Activated naive CD4-positive, alpha-beta T cell treated with anti-CD3 and anti-CD28 coated beads for 36 hours (primary cell): ENCODE measurements around the gene NCOA5. TPM values are rescaled to one million over a fixed set of nuclear protein-coding genes. Genes with fewer than 3 reads are reported as not detected.

Experiments used
- CTCF ChIA-PET: fragments of 350-600 bp; sonication (Branson Sonifier 250); formaldehyde crosslinking; loops from one replicate; lab custom pipeline; 2021; ENCODE audit warnings: antibody characterized with exemption; lab: Charles Lee
- DNase-seq: peaks from one replicate; pipeline ENCODE4 v3.0.0-alpha.2; 2020
- H3K27ac Mint-ChIP-seq: one replicate; pipeline ENCODE4 v1.8.0; 2021; ENCODE audit warnings: mild to moderate bottlenecking, mixed read lengths
- H3K27me3 Mint-ChIP-seq: one replicate; pipeline ENCODE4 v1.8.0; 2021; ENCODE audit warnings: low read depth, mixed read lengths
- H3K36me3 Mint-ChIP-seq: one replicate; pipeline ENCODE4 v1.8.0; 2021; ENCODE audit warnings: low read depth, mixed read lengths
- H3K4me1 Mint-ChIP-seq: one replicate; pipeline ENCODE4 v1.8.0; 2021; ENCODE audit warnings: low read depth, mixed read lengths
- H3K4me3 Mint-ChIP-seq: one replicate; pipeline ENCODE4 v1.8.0; 2021; ENCODE audit warnings: mild to moderate bottlenecking, moderate library complexity, mixed read lengths
- H3K9me3 Mint-ChIP-seq: one replicate; pipeline ENCODE4 v1.8.0; 2021; ENCODE audit warnings: mixed read lengths
- intact Hi-C: fragments of 100-400 bp; cut with micrococcal nuclease; formaldehyde crosslinking; loops from one replicate; pipeline ENCODE4 v1.15.1; 2023
- total RNA-seq, 2 experiments: library from RNA; stranded (reverse); gene quantifications; one replicate each; pipeline ENCODE4 v1.2.3, GENCODE V29; 2021

Gene NCOA5
- total RNA-seq = 1 to 10 TPM; 4.4 to 5.1 TPM

DNA sequence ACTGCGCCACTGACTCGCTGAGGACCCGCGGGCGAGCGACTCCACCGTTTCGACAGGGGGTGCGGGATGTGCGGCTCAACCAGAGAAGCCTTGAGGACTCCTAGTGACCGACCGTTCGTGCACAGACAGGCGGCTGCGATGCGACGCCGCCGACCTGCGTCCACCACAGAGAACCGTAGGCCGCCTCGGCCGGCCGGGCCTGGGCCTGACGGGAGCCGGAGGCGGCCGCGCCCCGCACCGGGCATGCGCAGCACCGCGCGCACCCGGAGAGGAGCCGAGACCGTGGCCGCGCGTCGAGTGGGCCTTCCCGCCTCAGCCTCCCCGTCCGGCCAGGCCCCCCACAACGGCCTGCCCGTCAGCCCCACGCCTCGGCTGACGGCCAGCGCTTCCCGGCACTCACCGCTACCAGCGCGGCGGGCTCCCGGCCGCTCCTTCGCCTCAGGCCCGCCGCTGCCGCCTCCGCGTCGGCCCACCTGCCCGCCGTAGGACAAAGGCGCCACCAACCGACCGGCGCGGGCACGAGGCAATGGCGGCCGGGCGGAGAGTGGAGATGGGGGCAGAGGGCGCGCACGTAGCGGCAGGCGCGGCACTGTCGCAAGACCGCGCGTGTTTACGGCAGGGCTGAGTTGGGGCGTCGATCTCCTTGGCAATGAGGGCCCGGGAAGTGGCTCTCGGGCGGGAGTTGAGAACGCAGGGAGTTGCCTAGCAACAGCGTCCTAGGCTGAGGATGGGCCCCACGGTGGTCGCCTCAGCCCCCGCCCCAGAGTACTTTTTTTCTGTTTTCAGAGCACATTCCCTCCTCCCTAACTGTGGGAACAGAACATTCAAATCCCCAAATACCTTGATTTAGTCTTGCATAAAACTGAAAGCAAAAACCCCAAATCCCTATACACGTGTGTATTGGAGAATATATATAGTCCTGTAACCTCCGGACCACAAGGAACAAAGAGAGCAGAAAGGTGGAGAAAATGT is at the start of gene NCOA5:
Gene NCOA5 (minus strand): TSS at position 546 of the 972 bp plus-strand sequence. CDS start 10,538 bp downstream, outside the sequence.
- peaks cover 47% of the 10 kb centered on the region for H3K4me1 Mint-ChIP-seq

GRCh38 chr20:46139266-46139889 is 49.6 kb upstream of the NCOA5 start:
- H3K36me3 Mint-ChIP-seq = no peaks in the 10 kb centered on the region
- H3K9me3 Mint-ChIP-seq = no peaks in the 10 kb centered on the region
- no peak for DNase-seq
- H3K27ac Mint-ChIP-seq = no peak overlapping the region
- CTCF ChIA-PET = no interaction called here
- H3K4me1 Mint-ChIP-seq = no peaks in the 10 kb centered on the region
- H3K4me3 Mint-ChIP-seq = no peak overlapping the region
- intact Hi-C loops = no loop called here
- H3K27me3 Mint-ChIP-seq = peaks cover 24% of the 10 kb centered on the region

More for the DNA sequence above, at the start of gene NCOA5:
- intact Hi-C loops = loop anchor here (1.0 kb wide), 6 partner anchors 67 to 317 kb away; partner anchors contain the start of genes ELMO2 and ZNF335
- peak; percentile 96 for DNase-seq
- Mint-ChIP-seq H3K4me3 (peak within 1 kb of the TSS; percentile 86), H3K9me3 (no peaks in the 10 kb centered on the region), H3K27me3 (no peaks in the 10 kb centered on the region), H3K27ac (peak within 1 kb of the TSS; percentile 77), H3K36me3 (peaks cover 2% of the 10 kb centered on the region)
- CTCF ChIA-PET = interaction anchor here (1.8 to 2.2 kb wide), 2 partner anchors 77 to 120 kb away, joined by 6 to 9 read pairs; no protein-coding TSS in a partner anchor

GRCh38 chr20:46137816-46138215 is 48.1 kb upstream of the NCOA5 start:
- Mint-ChIP-seq H3K27ac (no peak overlapping the region), H3K36me3 (no peaks in the 10 kb centered on the region), H3K9me3 (no peaks in the 10 kb centered on the region), H3K27me3 (peaks cover 28% of the 10 kb centered on the region), H3K4me1 (peaks cover 1% of the 10 kb centered on the region), H3K4me3 (no peak overlapping the region)
- intact Hi-C loops = no loop called here
- CTCF ChIA-PET = no interaction called here
- DNase-seq = no peak

DNA sequence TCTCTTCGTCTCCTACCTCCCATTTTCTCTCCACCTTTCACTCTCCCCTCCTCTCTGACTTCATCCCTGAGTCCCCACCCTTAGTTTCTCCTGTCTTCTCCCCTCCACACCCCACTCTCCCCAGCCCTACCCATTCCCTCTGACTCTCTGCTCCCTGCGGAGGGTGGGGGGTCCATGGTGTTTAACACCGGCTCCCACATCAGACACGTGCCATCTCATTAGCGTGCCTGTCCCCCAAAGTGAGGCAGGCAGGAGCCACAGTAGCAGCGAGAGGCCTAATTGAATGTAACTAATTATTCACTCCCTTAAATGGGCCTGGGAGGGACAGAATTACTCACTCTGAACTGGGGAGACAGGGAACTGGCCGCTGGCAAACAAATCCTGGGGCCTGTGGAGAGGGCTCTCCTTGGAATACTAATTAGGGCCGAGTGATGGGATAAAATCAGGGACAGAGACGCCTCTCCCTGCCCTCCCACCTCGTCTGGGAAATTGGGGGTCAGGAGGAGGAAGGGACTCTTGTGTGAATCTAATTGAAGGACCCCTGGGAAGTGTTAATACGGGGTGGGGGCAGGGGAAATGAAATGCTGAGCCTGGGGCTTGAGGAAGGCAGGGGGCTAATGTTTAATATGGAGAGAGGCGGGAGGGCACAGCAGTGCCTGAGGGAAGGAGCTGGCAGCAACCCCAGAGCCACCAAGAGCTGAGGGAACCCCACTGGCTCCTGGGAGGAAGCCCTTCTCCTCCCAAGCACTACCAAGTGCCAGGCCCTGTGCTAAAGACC is 46.3 kb upstream of the NCOA5 start:
- DNase-seq = no peak
- CTCF ChIA-PET = interaction anchor here (0.6 to 1.5 kb wide), 2 partner anchors 38 to 153 kb away, joined by 3 to 4 read pairs; no protein-coding TSS in a partner anchor
- no peaks in the 10 kb centered on the region for H3K36me3 Mint-ChIP-seq
- no peak overlapping the region for H3K27ac Mint-ChIP-seq
- no peaks in the 10 kb centered on the region for H3K9me3 Mint-ChIP-seq
- H3K4me3 Mint-ChIP-seq = no peak overlapping the region
- peaks cover 3% of the 10 kb centered on the region for H3K4me1 Mint-ChIP-seq
- H3K27me3 Mint-ChIP-seq = peaks cover 30% of the 10 kb centered on the region
- intact Hi-C loops = no loop called here

DNA sequence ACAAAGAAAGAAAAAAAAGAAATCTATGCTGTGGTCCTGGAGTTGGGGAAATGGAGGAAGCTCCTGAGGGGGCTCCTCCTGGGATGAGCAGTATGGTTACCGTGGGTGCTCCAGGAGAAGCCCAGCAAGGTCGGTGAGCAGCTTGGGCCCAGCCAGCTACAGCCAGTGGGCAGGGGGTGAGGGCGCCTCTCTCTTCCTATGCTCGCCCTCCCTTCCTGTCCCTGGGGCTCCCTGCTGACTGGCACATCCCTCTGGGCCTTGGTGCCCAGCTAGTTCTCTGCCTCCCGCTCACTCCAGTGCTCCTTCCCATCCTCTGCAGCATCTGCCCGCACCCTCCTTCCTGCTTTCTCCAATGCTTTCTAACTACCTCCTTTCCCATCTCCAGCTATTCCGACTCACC is 45.0 kb upstream of the NCOA5 start:
- Mint-ChIP-seq H3K36me3 (no peaks in the 10 kb centered on the region), H3K9me3 (no peaks in the 10 kb centered on the region), H3K4me3 (no peak overlapping the region), H3K4me1 (peaks cover 3% of the 10 kb centered on the region), H3K27me3 (peaks cover 35% of the 10 kb centered on the region), H3K27ac (no peak overlapping the region)
- DNase-seq = no peak
- CTCF ChIA-PET = interaction anchor here (0.7 to 1.5 kb wide), 3 partner anchors 12 to 42 kb away, joined by 3 to 6 read pairs (median 3); no protein-coding TSS in a partner anchor
- intact Hi-C loops = loop anchor here (5.0 kb wide), 1 partner anchor 548 kb away; no protein-coding TSS in a partner anchor

DNA sequence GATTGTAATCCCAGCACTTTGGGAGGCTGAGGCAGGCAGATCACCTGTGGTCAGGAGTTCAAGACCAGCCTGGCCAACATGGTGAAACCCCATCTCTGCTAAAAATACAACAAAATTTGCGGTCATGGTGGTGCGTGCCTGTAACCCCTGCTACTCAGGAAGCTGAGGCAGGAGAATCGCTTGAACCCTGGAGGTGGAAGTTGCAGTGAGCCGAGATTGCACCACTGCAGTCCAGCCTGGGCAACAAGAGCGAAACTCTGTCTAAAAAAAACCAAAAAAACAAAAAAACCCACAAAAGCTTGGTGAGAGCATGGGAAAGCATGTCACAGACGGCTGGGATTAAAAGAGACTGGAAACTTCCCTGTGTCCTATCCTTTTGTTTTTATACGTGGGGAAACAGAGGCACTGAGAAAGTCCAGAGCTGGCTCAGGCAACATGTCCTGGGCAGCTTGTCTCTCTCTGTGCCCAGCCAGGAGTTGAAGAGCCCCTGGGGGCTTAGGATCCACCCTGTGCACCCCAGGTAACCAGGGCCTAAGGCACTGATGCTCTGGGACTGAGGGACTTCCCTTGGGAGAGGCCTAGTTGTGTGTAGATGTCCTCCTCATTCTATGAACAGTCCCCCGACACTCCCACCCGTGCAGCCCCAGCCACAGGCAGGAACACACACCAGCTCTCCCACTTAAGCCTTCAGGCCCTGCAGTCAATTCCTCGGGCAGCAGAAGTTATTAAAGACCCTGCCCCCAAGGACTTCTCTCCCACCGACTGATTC is 44.3 kb upstream of the NCOA5 start:
- Mint-ChIP-seq H3K9me3 (no peaks in the 10 kb centered on the region), H3K27me3 (peaks cover 31% of the 10 kb centered on the region), H3K27ac (no peak overlapping the region), H3K4me1 (peaks cover 3% of the 10 kb centered on the region), H3K4me3 (no peak overlapping the region), H3K36me3 (no peaks in the 10 kb centered on the region)
- intact Hi-C loops = loop anchor here (2.0 to 5.0 kb wide), 3 partner anchors 173 to 548 kb away; no protein-coding TSS in a partner anchor
- CTCF ChIA-PET = interaction anchor here (1.3 to 1.6 kb wide), 4 partner anchors 13 to 215 kb away, joined by 3 to 5 read pairs (median 4); no protein-coding TSS in a partner anchor
- DNase-seq = no peak

DNA sequence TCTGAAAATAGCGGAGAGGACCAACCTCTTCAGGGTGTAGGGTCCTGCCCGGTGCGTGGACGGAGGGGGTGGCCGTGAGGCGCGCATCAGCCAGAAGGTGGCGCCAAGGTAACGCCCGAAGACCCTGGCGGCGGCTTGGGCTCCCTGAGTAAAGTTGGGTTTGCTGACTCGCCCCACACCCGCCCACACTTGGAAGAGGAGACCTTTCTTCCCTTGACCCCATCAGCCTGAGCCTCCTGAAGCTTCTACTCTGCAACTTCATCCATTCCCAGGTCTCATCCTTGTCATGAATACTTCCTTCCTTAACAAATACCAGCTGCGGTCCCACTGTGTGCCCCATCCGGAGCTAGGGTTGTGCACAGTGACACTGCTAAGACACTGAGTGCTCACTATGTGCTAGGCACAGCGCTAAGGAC is 43.0 kb upstream of the NCOA5 start:
- intact Hi-C loops = loop anchor here (1.0 to 5.0 kb wide), 5 partner anchors 42 to 550 kb away; no protein-coding TSS in a partner anchor
- Mint-ChIP-seq H3K36me3 (no peaks in the 10 kb centered on the region), H3K27ac (no peak overlapping the region), H3K4me1 (peaks cover 3% of the 10 kb centered on the region), H3K4me3 (no peak overlapping the region), H3K27me3 (peaks cover 31% of the 10 kb centered on the region), H3K9me3 (no peaks in the 10 kb centered on the region)
- DNase-seq = peak; percentile 69
- CTCF ChIA-PET = interaction anchor here (0.7 to 2.0 kb wide), 16 partner anchors 11 to 294 kb away, joined by 3 to 9 read pairs (median 4); partner anchors contain the start of gene CD40

DNA sequence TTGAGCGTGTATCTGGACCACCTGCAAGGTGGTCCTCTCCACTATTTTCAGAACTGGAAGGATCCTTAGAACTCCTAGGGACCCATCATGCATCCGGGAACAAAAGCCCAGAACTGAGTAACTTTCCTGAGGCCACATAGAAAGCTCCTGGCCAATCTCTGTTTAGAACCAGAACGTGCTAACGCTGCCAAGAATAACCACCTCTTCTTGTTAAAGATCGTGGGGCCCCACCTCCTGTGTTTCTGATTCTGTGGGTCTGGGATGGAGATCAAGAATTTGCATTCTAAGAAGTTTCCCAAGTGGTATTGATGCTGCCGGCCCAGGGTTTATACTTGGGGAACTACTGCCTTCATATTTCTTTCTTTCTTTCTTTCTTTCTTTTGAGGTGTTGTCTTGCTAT is 41.6 kb upstream of the NCOA5 start:
- DNase-seq = no peak
- peaks cover 3% of the 10 kb centered on the region for H3K4me1 Mint-ChIP-seq
- H3K36me3 Mint-ChIP-seq = no peaks in the 10 kb centered on the region
- intact Hi-C loops = loop anchor here (5.0 kb wide), 1 partner anchor 551 kb away; no protein-coding TSS in a partner anchor
- no peak overlapping the region for H3K27ac Mint-ChIP-seq
- no peaks in the 10 kb centered on the region for H3K9me3 Mint-ChIP-seq
- H3K4me3 Mint-ChIP-seq = no peak overlapping the region
- CTCF ChIA-PET = interaction anchor here (0.6 to 2.0 kb wide), 4 partner anchors 12 to 175 kb away, joined by 3 to 9 read pairs (median 6); no protein-coding TSS in a partner anchor
- H3K27me3 Mint-ChIP-seq = peaks cover 27% of the 10 kb centered on the region

DNA sequence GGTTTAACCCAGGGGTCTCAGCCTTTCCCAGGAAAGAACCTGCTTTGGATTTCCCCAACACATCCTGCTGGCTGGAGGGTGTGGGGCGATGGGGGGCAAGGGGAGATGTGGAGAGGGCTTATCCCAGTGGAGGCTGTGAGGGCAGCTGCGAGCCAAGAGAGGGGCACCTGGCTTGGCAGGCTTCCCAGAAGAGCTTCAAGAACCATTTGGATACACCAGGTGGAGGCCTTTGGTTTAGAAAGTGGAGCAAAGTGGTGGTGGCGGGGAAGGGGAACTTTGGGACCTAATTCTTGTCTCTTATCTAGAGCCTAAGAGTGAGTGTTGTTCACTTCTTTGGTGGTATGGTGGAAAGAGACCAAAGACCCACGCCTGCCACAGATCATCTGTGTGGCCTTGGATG is 40.8 kb upstream of the NCOA5 start:
- intact Hi-C loops = loop anchor here (5.0 kb wide), 1 partner anchor 552 kb away; no protein-coding TSS in a partner anchor
- CTCF ChIA-PET = interaction anchor here (0.6 kb wide), 1 partner anchor 10 kb away, joined by 3 read pairs; no protein-coding TSS in a partner anchor
- no peak for DNase-seq
- peaks cover 24% of the 10 kb centered on the region for H3K27me3 Mint-ChIP-seq
- H3K4me1 Mint-ChIP-seq = peaks cover 3% of the 10 kb centered on the region
- H3K27ac Mint-ChIP-seq = no peak overlapping the region
- no peaks in the 10 kb centered on the region for H3K36me3 Mint-ChIP-seq
- no peak overlapping the region for H3K4me3 Mint-ChIP-seq
- H3K9me3 Mint-ChIP-seq = no peaks in the 10 kb centered on the region

DNA sequence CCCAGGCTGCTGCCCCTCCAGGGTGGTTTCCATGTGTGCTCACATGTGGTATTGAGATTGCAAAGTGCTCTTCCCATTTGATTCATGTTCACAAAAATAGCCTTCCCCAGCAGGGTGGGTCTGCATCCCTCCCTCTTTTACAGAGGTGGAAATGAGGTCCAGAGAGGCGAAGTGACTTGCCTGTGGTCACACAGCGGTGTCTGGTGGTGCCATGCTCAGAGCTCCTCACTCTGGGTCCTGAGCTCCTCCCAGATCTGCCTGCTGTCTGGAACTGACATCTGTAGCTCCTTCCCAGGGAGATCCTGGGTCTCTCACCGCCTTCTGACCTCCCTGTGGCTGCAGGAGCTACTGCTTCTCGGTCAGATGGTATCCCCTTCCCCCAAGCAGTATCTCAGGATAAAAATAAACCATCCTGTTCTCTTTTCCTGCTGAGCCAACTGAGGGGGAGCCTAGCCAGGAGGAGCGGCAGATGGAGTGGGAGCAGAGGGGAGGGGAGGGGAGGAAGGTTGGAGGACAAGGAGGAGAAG is 40.3 kb upstream of the NCOA5 start:
- CTCF ChIA-PET = interaction anchor here (0.6 to 1.0 kb wide), 2 partner anchors 9 to 116 kb away, joined by 3 to 4 read pairs; no protein-coding TSS in a partner anchor
- Mint-ChIP-seq H3K4me3 (no peak overlapping the region), H3K27ac (no peak overlapping the region), H3K27me3 (peaks cover 23% of the 10 kb centered on the region), H3K9me3 (no peaks in the 10 kb centered on the region), H3K4me1 (peaks cover 3% of the 10 kb centered on the region), H3K36me3 (no peaks in the 10 kb centered on the region)
- intact Hi-C loops = loop anchor here (5.0 kb wide), 1 partner anchor 552 kb away; no protein-coding TSS in a partner anchor
- DNase-seq = no peak
